HFF-Myc (cell line): ENCODE results near the gene NHERF2.

Experiments used
- DNase-seq: peaks from one replicate; pipeline ENCODE4 v3.0.0-alpha.2; 2011; ENCODE audit warnings: low read depth; ENCODE audit errors: extremely low read depth
- H3K4me3 ChIP-seq: replicated peaks from 2 replicates; pipeline ENCODE4 v1.5.1; 2011; ENCODE audit warnings: low read depth, mild to moderate bottlenecking, control low read depth, low read length
- TF ChIP-seq, protein P1 (sequence below): IDR thresholded peaks from 2 replicates; pipeline ENCODE4 v1.5.1; 2012; ENCODE audit warnings: mild to moderate bottlenecking, low read depth, low read length, control low read depth; ENCODE audit errors: missing control alignments

NHERF2 gene

DNA sequence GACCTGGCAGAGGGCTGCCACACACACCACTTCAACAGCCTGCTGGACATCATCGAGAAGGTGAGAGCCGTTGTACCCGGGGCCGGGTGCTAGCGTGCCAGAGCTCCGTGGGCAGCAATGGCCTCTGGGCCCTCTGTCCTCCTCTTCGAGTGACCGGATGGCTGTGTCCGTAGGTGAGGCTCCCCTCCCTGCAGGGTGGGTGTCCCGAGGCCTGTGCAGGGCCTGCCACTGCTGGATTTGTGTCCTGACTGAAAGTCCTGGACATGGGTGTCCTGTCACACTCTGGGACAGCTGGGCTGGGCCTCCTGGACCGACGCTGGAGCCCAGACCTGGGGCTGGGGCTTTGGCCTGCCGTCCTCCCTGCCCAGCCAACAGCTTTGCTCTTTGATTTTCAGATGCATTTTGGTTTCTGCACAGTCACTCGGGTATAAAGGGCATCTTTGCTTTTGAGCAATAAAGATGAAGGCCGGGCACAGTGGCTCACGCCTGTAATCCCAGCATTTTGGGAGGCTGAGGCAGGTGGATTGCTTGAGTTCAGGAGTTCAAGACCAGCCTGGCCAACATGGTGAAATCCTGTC is 37.8 kb downstream of the NHERF2 start:
- TF ChIP-seq, protein P1, sequence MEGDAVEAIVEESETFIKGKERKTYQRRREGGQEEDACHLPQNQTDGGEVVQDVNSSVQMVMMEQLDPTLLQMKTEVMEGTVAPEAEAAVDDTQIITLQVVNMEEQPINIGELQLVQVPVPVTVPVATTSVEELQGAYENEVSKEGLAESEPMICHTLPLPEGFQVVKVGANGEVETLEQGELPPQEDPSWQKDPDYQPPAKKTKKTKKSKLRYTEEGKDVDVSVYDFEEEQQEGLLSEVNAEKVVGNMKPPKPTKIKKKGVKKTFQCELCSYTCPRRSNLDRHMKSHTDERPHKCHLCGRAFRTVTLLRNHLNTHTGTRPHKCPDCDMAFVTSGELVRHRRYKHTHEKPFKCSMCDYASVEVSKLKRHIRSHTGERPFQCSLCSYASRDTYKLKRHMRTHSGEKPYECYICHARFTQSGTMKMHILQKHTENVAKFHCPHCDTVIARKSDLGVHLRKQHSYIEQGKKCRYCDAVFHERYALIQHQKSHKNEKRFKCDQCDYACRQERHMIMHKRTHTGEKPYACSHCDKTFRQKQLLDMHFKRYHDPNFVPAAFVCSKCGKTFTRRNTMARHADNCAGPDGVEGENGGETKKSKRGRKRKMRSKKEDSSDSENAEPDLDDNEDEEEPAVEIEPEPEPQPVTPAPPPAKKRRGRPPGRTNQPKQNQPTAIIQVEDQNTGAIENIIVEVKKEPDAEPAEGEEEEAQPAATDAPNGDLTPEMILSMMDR: no peak
- no peak for DNase-seq
- no peak overlapping the region for H3K4me3 ChIP-seq

DNA sequence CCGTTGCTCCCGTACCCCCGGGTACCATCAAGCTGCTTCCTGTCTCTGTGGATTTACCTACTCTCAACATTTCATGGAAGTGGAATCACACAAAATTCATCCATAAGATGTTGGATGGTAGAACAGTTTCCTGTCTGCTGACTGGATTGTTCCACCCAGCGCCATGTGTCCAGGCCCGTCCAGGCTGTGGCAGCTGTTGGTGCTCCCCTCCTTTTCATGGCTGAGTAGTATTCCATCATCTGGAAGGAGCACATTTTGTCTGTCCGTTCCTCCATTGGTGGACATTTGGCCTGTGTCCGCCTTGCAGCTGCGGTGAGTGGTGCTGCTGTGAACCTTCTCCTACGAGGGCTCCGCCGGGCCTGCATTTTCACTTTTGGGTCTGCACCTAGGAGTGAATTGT is 39.4 kb downstream of the NHERF2 start:
- H3K4me3 ChIP-seq: no peak overlapping the region
- DNase-seq: no peak
- TF ChIP-seq, protein P1: no peak

DNA sequence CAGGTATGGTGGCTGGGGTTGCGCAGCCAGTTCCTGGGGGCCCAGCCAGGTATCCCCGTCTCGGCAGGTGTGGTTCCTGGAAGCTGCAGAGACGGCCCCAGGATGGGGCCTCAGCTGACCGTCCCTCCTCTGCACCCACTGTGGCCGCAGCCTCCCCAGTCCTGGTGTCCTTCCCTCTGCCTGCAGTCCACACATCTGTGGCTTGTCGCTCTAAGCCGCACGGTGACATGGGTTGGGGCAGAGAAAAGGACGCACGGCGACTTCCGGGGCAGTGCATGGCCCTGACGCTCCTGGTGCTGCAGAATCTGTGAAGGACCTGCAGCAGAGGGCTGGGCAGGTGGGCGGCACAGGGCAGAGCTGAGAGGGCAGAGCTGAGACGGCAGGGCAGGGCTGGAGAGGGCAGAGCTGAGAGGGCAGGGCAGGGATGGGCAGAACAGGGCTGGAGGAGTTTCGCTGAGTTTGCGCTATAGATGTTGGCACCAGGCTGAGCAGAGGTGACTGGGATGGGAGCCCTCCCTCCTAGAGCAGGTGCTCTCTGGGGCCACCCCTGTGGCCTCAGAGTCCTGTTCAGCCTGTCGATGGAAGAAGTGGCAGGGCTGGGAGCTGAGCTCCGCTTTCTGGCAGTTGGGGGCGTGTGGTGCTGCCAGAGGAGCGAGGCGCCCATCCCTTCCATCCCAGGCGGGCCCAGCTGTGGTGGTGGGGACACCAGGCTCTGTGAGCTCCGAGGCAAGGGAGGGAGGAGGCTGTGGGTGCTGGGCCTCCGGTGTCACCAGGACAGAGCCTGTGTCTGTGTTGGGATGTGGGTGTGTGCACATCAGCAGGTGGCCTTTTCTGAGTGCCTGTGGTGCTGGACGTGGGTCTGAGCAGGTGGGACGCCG is 44.1 kb downstream of the NHERF2 start:
- TF ChIP-seq, protein P1: no peak
- no peak for DNase-seq
- no peak overlapping the region for H3K4me3 ChIP-seq

DNA sequence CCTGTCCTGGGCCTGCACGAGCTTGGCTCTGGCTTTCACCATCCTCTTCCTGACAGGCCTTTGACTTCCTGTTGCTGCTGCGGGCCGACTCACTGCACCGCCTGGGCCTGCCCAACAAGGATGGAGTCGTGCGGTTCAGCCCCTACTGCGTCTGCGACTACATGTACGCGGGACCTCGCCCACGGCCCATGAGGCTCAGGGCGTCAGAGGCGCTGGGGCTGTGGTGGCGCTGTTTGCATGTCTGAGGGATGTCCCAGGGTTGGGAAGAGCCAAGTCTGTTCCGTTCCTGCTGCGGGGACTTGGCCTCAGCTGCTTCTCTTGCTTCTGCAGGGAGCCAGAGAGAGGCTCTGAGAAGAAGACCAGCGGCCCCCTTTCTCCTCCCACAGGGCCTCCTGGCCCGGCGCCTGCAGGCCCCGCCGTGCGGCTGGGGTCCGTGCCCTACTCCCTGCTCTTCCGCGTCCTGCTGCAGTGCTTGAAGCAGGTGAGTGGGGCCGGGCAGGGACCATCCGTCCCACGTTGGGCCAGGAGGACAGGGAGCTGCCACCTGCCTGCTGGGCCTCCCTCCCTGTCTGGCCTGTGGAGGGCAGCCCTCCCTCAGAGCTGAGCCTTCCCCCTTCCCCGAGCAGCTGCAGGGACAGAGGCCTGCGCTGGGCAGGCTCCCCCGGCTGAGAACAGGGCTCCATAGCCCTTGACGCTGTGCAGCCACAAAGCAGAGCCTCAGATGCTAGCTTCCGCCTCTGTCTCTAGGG is 44.9 kb downstream of the NHERF2 start:
- TF ChIP-seq, protein P1: no peak
- DNase-seq: no peak
- no peak overlapping the region for H3K4me3 ChIP-seq

DNA sequence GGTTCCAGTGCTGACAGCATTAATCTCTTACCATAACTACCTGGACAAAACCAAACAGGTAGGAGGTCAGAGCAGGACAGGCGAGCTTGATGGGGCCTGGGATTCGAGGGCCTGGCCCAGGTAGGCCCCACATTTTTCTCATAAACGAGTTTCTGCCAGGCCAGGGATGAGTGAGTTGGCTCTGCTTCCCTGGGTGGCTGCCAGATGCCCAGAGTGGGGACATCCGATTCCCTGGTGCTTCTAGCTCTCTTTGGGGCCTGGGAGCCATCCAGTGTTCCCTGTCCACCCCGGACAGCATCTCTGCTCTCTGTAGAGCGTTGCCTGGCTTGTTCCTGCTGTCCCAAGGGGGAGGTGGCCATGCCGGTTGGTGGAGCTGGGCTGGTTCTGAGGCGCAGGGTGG is 46.2 kb downstream of the NHERF2 start:
- TF ChIP-seq, protein P1: no peak

DNA sequence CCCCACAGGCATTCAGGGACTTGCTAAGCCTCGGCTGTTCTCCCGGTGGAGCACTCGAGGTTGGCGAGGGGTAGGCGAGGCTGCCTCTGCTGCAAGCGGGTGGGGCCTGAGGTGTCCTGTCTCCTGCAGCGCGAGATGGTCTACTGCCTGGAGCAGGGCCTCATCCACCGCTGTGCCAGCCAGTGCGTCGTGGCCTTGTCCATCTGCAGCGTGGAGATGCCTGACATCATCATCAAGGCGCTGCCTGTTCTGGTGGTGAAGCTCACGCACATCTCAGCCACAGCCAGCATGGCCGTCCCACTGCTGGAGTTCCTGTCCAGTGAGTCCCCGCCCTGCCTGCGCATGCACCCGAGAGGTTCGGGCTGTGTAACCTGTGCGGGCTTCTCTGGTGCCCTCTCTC is 47.4 kb downstream of the NHERF2 start:
- TF ChIP-seq, protein P1: no peak
- DNase-seq: no peak
- no peak overlapping the region for H3K4me3 ChIP-seq

More for the DNA sequence above, 46.2 kb downstream of the NHERF2 start:
- DNase-seq: no peak
- H3K4me3 ChIP-seq: no peak overlapping the region
